Left ventricle myocardium superior (tissue), 1 donor: ENCODE measurements around the gene RPL27. TPM values are rescaled to one million over a fixed set of nuclear protein-coding genes. Genes with fewer than 3 reads are reported as not detected.

Source experiments
- ATAC-seq: fragments of 200-7000 bp; cut with Tn5 transposase; one replicate; pipeline ENCODE4 v1.9.1; 2020; ENCODE audit warnings: mild to moderate bottlenecking, moderate library complexity
- DNase-seq: peaks from one replicate; pipeline ENCODE4 v3.0.0-alpha.2; 2020
- intact Hi-C: fragments of 100-400 bp; cut with micrococcal nuclease; formaldehyde crosslinking; loops from one replicate; pipeline ENCODE4 v1.11.0; 2022
- total RNA-seq: library from RNA; stranded (reverse); fragmentation: NEBNext Ultra II Directional; extraction: Animal tissue kit (Norgen Biotek cat#: 25700); gene quantifications from one replicate; pipeline ENCODE4 v1.2.1, GENCODE V29; 2021
- donor health status: DM: no; HTN: yes; CAD: no; lungs with severe emphysema.

The RPL27 gene
- total RNA-seq, 1 donor from 2014 or later: 694 TPM

DNA sequence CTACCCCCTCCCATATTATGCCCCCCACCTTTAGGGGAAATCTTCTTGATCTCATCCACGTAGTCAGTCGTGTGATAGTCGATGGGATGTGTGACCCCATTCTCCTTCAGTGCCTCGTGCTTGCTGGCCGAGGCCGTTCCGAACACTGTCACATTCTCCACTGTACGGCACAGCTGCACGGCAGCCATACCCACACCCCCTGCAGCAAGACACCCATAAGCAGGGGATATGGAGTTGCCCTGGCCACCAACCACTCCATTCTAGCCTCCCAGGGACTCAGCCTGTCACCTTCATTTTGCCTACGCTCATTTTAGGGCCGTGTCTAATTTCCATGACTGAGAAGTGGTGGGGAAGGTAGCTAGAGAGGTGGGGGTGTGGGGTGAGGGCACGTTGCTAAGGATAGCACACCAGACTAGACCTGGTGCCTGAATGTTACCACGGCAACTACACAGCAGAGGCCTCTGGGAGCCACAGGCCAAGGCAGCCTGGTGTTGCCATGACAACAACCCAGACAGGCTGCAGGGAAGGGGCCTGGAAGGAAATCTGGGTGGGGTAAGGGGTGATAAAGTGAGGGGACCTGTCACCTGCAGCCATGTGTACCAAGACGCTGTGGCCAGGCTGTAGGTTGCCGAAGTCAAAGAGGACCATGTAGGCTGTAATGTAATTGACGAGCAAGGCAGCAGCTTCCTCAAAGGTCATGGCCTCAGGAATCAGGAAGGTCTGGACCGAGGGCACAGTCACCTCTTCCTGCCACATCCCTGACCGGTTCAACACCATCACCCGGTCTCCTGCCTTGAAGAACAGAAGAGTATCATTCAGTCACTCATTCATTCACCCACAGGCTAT is 20.0 kb downstream of the RPL27 start:
- intact Hi-C loops: no loop called here
- DNase-seq (no peak), ATAC-seq (no peak)

DNA sequence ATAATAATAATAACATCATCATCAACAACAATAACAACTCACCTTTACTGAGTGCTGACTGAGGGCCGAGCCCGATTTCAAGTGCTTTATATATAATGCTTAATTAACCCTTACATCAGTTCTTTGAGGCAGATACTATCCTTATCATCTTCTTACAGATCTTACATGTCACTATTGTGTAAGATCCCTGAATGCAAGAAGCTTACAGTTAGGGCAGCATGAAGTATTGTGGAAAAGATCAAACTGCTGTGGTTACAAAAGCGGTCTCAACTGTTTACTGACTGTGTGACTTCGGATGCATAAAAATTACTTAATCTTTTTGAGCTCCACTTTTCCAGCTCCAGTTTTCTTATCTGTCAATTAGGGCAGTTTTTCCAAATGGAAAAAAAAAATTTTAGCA is 20.7 kb downstream of the RPL27 start:
- ATAC-seq (no peak), DNase-seq (no peak)
- intact Hi-C loops: no loop called here

DNA sequence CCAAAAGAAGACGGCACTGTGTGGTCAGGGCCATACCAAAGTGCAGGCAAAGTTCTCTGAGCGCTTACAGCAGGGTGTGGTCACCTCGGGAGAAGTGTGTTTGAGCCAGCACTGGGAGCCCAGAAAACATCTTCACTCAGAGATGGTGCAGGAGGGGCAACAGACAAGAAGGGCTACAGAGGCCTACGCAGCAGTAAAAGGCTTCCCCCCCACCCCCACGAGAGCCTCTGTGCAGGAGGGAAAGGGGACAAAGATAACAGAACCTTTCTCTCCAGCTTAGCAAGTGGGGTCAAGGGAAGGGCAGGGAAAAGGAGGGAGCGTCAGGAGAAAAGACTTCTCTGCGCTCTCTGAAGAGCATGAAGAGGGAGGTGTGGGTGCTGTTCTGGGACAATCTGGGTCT is 21.2 kb downstream of the RPL27 start:
- intact Hi-C loops: no loop called here
- ATAC-seq: no peak
- DNase-seq: no peak

DNA sequence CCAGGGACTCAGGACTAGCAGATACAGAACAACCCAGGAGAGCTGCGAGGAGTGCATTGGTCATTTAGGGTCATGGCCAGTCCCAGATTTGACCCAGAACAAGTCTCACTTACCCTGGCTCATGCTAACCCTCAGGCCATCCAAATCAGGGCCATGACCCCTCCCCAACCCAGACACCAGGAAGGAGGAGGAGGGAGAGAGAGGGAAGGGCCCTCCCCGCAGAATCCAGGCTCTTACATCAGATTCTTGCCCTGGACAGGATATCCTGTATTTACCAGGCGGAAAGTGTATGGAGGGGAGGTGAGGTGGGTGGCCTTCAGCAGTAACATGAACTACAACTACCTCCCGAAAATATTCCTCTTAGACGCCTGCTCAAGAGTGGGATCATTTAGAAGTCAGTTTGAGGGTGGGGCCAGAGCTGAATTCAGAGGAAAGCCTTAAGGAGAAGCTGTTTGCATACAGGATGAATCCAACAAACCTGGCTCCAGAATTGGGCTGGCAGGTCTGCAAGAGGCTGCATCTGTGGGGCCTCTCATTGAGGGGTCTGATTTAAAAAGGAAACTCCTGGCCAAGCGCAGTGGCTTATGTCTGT is 21.9 kb downstream of the RPL27 start:
- no peak for DNase-seq
- ATAC-seq: no peak

DNA sequence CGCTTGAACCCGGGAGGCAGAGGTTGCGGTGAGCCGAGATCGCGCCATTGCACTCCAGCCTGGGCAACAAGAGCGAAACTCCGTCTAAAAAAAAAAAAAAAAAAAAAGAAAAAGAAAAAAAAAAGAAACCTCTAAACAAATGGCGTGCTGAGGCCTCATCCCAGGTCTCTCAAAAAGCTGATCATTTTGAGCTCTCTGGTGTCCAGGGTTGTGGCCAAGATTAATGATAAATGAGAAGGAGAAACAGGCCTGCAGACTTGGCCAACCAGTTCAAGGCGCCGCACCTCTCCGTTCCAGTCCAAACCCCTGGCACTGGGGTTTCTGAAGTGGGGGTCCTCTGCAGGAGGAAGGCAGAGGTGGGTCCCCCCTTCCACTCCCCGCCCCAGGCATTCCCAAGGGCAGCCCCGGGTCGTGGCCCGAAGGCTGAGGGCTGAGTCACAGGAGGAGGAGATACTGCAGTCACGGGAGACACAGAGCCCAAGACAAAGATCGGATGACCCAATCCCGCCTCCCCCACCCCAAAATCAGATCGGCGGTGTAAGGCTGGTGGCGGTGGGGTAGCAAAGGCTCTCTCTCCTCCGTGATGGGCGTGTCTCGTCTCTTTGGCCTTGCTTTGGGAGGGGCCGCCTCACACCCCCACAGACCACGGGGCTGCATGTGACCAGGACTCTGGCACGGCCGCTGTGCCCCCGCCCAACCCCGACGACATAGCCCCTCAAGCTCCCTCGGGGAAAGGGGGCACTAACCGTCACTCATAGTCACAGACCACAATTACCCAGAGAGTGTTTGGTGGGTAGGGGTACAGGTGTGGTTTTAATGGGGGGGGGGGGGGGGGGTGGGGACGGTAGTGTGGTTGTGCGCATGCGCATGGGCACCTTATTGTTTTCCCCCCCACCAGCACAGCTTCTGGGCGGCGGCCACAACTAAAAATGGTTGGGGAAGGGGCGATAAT is 22.8 kb downstream of the RPL27 start:
- ATAC-seq (peak; percentile 41), DNase-seq (peak; percentile 77)

More for the DNA sequence above, 21.9 kb downstream of the RPL27 start:
- intact Hi-C loops: no loop called here

DNA sequence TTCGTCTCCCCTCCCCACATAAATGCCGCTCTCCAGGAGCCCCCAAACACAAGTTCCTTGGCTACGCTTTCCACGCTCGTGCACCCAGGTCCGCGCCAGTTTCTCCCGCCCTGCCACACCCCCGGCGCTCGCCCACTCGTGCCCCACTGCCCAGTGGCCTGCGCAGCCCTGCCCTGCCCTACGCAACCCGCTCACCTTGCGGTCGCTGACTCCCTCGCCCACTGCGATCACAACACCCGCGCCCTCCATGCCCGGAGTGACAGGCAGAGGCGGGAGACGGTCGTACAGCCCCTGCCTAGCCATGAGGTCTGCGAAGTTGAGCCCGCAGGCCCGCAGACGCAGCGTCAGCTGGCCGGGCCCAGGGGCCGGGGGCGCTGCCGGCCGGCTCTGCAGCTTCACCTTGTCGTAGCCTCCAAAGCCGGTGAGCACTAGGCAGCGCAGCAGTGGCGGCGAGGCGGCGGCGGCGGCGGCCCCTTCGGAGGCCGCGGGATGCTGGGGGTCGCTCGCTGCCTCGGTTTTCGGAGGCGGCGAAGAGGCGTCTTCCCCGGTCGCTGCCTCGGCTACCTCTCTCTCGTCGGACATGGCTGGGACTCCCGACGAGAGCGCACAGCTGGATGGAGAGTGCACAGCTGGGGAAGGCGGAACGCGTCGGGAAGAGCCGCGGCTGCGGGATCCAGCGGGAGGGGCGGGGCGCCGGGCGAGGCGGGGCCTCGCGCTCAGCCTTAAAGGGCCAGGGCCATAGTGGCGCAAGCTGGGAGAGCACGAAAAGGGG is 23.7 kb downstream of the RPL27 start, which contains the start of gene VAT1:
Gene VAT1, minus strand, starts transcription at position 645 of the 772 bp plus-strand sequence. Its CDS starts 63 bp downstream, at position 582.
- intact Hi-C loops: no loop called here
- ATAC-seq (peak; percentile 83), DNase-seq (peak; percentile 92)

More for the DNA sequence above, 22.8 kb downstream of the RPL27 start:
- intact Hi-C loops: no loop called here

DNA sequence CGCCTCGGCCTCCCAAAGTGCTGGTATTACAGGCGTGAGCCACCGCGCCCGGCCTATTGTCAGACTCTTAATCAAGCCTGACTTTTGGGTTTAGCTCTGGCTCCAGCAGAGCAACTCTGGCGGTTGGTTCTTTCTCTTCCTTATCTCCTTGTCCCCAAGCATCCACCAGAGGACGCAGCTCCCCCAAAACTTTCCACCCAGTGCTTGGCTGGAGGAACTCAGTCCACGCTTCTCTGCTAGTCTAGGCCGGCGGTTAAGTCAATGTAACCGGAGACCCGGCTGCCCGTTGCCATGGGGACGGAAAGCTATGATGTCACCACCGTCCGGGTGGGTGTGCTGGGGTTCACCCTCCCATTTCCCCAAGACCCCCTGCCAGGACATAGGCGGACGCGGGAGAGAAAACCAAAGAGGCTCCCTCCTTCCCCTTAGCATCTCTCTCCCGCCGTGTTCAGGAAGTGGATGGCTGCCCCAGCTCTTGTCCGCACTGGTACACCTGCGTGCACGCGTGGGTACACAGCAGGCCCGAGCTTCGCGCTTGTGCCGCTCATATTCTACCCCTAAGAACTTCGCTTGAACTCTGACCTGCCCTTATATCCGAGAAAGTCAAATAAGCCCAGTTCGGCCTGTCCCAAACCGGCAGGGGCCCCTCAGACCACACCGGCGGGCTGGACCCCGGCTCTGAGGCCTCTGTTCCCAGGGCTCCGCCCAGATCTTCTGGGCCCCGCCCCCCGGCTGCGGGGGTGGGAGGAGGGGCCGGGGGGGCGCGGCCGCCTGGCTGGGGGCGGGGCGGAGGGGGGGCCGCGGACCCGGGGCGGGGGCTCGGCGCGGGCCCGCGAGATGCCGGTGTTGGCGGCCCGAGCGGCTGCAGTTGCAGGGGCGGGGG is 26.4 kb downstream of the RPL27 start, which contains the start of gene RND2:
Gene RND2, plus strand, starts transcription at position 825 of the 883 bp plus-strand sequence. CDS start 117 bp downstream, outside the sequence.
- intact Hi-C loops: no loop called here
- ATAC-seq (peak; percentile 70), DNase-seq (peak; percentile 86)

DNA sequence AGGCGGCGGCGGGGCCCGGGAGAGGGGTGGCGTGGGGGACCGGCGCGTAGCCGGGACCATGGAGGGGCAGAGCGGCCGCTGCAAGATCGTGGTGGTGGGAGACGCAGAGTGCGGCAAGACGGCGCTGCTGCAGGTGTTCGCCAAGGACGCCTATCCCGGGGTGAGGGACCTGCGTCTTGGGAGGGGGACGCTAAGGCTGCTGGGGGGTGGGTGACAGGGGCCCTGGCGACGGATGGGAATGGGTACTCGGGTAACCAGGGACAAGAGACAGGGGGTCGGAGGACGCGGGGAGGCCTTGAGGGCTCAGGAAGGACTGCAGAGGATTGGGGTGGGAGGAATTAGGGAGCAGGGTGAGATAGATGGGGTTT is 27.1 kb downstream of the RPL27 start:
- DNase-seq: no peak
- intact Hi-C loops: no loop called here
- no peak for ATAC-seq

DNA sequence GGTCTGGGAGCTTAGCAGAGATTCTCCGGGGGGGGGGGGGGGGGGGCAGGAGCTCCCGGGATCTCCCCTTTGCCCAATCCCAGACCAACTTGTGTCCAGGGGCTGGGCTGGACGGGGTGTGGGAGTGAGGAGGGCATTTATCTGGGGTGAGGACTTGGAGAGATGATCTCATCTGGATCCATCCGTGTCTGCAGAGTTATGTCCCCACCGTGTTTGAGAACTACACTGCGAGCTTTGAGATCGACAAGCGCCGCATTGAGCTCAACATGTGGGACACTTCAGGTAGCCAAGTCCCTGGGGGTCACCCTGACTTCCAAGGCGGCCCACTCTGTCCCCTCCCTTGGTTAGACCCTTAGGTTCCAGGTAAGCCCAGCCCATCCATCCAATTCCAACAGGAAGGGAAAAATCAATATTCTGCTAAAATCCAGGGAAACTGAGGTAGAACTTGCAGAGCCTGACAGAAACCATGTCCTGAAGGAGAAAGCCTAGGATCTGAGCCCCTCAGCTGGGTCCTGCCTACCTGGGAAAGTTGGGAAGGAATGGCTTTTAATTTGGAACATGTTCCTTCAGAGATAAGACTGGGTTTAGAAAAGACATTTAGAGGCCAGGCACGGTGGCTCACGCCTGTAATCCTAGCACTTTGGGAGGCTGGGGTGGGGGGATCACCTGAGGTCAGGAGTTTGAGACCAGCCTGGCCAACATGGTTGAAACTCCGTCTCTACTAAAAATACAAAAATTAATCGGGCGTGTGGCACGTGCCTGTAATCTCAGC is 27.7 kb downstream of the RPL27 start:
- ATAC-seq: no peak
- no peak for DNase-seq
- intact Hi-C loops: no loop called here

DNA sequence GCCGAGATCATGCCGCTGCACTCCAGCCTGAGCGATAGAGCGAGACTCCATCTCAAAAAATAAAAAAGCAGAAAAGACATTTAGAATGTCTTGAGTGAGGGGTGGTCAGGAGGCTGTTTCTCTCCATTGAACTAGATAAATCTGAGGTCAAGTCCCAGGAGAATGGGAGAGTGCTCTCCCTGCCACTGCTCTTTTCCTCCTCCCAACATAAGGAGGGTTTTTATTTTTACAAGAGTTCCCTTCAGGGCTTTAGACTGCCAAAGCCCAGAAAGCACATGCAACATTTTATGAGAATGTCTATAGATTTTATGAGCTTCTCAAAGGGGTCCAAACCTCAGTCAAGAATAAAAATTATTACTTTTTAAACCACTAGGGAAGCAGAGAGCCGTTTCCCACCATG is 28.4 kb downstream of the RPL27 start:
- no peak for ATAC-seq
- intact Hi-C loops: no loop called here
- no peak for DNase-seq

DNA sequence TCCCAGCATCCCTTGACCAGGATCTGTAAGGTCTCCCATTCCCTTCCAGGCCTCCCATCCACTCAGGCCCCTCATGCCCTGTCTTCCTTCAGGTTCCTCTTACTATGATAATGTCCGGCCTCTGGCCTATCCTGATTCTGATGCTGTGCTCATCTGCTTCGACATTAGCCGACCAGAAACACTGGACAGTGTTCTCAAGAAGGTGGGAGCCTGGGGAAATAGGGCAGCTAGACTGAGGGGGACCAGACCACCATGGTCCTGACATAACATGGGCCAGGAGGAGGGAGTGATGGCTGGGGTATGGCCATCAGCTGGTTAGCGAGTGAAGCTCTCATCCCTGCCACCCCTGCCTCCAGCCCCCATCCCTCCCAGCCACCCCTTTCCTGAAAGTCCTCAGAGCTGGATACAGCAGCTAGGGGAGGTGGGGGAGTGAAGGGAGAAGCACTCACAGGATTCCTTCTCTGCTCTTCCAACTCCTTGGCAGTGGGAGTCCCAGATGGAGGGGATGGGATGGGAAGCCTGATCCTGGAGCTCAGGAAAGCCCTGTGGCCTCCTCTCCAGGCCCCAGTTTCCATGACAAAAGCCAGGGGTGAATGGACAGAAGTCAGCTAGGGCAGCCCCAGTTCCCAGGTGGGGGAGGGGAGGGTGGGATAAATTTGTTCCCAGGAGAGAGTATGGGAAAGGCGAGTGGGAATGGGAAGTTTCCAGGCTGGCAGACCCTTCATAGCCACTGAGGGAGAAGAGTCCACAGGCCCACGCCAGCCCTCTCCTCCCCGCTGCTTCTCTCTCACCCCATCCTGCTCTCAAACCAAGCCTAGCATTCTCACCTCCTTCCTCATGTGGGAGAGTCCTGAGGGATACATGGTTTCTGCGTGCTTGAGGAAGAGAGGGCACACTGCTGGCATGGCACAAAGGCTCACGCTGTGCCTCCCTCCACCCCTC is 29.1 kb downstream of the RPL27 start:
- DNase-seq: no peak
- no peak for ATAC-seq
- intact Hi-C loops: no loop called here

DNA sequence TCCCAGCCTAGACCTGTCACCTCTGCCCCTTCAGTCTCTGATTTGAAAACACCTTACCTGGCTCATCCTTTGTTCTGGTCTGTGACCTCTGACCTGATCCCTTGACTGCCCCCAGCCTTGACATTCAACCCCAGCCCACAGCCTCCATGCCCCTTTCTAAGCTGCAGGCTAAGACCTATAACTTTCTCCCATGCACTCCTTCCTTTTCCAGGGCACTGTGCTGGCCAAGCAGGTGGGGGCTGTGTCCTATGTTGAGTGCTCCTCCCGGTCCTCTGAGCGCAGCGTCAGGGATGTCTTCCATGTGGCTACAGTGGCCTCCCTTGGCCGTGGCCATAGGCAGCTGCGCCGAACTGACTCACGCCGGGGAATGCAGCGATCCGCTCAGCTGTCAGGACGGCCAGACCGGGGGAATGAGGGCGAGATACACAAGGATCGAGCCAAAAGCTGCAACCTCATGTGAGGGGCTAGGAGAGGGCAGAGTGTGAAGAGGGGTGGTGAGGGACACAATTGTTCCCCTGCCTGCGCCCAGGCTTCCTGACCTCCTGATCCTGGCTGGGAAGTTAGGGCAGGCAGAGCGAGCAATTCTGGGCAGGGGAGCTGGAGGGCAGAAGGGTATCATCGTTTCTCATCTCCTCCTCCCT is 30.1 kb downstream of the RPL27 start:
- no peak for DNase-seq
- no peak for ATAC-seq
- intact Hi-C loops: no loop called here

DNA sequence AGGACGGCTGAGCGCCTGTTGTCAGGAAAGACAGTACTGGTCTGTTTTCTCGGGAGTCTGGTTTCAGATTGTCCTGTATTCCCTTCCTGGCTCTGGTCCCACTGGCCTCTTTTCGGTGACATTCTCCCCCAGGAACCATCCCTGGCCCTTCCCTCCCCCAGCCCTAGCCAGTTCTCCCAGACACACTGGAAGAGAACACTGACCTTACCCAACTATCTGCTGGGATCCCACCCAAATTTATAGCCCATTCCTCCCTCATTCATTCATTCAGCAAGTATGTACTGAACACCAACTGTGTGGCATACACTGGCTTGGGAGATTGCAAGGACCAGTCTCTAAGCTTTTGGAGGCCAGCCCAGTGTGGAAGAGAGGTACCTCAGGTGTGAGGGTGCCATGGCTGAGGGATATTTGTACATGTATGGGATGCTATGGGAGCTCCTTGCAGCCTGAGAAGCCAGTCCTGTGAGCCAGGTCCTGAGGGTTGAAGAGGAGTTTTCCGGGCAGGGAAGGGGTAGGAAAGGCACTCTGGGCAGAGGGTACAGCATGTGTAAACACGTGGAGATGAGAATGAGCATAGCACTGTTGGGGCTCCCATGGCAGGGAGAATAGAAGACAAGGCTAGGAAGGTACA is 32.0 kb downstream of the RPL27 start:
- ATAC-seq: peak; percentile 14
- intact Hi-C loops: no loop called here
- no peak for DNase-seq

DNA sequence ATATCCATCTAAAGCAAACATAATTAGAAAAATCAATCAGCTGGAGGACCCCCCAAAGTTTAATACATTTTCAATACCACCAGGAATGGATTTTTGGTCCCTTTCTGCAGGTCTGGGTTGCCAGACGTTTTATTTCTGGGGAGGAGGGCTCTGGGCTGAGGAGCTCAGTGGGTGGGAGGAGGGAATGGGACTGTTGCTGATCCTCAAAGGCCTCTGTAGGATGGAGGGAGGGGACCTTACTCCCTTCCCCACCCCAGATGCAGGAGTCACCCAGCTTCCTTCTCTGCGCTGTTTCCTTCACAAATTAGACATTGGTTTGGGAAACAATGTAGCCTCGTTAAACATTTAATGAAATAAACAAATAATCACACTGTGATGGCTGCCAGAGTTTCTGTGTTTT is 33.4 kb downstream of the RPL27 start:
- DNase-seq (no peak), ATAC-seq (no peak)
- intact Hi-C loops: no loop called here
